ENCODE results near the gene IER3. TPM values are rescaled to one million over a fixed set of nuclear protein-coding genes. Genes with fewer than 3 reads are reported as not detected.

The IER3 gene
- total and polyA plus RNA-seq, 9 of the 15 experiments (the other 6 are each of a cell fraction or from before 2014, with no cell fraction given): 1.5 to 30.0 (median 11.5) TPM

DNA sequence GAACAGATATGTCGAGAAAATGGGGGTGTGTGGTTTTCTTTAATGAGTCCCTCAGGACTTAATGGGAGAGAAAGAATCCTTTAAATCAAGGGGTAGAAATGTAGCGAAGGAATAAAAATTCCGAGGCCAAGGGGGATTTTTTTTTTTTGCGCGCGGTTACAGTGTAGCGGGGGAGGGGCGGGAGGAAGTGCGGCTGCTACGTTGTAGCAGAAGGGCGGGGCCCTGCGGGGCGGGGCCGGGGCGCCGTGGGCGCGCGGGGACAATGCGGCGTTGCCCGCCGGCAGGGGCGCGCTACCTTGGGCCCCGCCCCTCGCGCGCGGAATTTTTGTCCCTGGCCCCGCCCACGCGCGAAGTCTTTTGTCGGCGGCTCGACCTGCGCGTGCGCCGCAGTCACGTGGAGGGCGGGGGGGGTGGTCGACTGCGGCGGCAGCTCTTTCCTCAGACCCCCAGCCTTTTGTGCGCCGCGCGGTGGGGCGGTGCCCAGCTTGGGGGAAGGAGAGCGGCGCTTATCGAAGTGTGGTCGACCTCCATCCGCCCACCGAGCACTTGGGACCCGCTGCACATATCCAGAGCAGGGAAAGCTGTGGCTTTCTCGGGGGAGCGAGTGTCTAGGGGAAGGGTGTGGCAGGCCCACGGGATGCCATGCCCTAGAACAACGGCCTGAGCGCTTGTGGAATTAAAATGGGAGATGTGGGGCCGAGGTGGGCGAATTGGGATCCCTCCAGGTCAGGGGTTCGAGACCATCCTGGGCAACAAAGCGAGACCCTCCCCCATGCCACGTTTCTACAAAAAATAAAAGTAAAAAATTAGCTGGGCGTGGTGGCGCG is 22.9 kb downstream of the IER3 start (continued):
- TF ChIP-seq CBX8 (IDR thresholded peaks at IDR 0.05; ENCODE audit: borderline replicate concordance, extremely low read depth, low read depth, low read length, poor library complexity, severe bottlenecking): no peak
- peak; percentile 86; the same call in 1 of the 2 replicates for TF ChIP-seq CBFB (CRISPR knock-in tag; IDR thresholded peaks at IDR 0.05)
- TF ChIP-seq NBN (IDR thresholded peaks at IDR 0.05; ENCODE audit: low read depth): 0 out of 2 replicates have a peak, but pooled peaks have one; percentile 30
- TF ChIP-seq ZNF175 (CRISPR knock-in tag; IDR thresholded peaks at IDR 0.05; ENCODE audit: low read depth): no peak
- peak; percentile 88; the same call in 1 of the 2 replicates for TF ChIP-seq GATAD2A (IDR thresholded peaks at IDR 0.05)
- TF ChIP-seq NR2F6 (CRISPR knock-in tag; IDR thresholded peaks at IDR 0.05): peak; percentile 87; the same call in 1 of the 2 replicates
- TF ChIP-seq CREBBP (IDR thresholded peaks at IDR 0.05; ENCODE audit: low read depth, low read length): no peak
- TF ChIP-seq ZBED1 (IDR thresholded peaks at IDR 0.05): no peak
- no peak for TF ChIP-seq POU5F1 (IDR thresholded peaks at IDR 0.05; ENCODE audit: borderline replicate concordance, low read depth, low read length, partially characterized antibody)
- TF ChIP-seq SNRNP70 (optimal IDR thresholded peaks at IDR 0.05; ENCODE audit: low read depth, low read length): no peak
